Ishikawa (cell line): ENCODE data around the gene AGPAT1.

Source experiments
- CEBPB ChIP-seq: IDR thresholded peaks from 2 replicates; pipeline ENCODE4 v1.6.1; 2012
- CREB1 ChIP-seq: IDR thresholded peaks from 2 replicates; pipeline ENCODE4 v1.6.1; 2012; ENCODE audit warnings: low read depth
- EP300 ChIP-seq: IDR thresholded peaks from 2 replicates; pipeline ENCODE4 v1.6.1; 2012; ENCODE audit warnings: borderline replicate concordance
- NFIC ChIP-seq: IDR thresholded peaks from 2 replicates; pipeline ENCODE4 v1.6.1; 2012
- TCF12 ChIP-seq: IDR thresholded peaks from 2 replicates; pipeline ENCODE4 v1.6.1; 2012; ENCODE audit warnings: low read depth
- TEAD4 ChIP-seq: IDR thresholded peaks from 2 replicates; pipeline ENCODE4 v1.6.1; 2012
- YY1 ChIP-seq: IDR thresholded peaks from 2 replicates; pipeline ENCODE4 v1.6.1; 2012; ENCODE audit warnings: low read depth
- TF ChIP-seq, protein P1 (sequence below): IDR thresholded peaks from 2 replicates; pipeline ENCODE4 v1.6.1; 2012; ENCODE audit warnings: low read depth, mild to moderate bottlenecking
- TF ChIP-seq, protein P2 (sequence below): IDR thresholded peaks from 2 replicates; pipeline ENCODE4 v1.6.1; 2012

DNA sequence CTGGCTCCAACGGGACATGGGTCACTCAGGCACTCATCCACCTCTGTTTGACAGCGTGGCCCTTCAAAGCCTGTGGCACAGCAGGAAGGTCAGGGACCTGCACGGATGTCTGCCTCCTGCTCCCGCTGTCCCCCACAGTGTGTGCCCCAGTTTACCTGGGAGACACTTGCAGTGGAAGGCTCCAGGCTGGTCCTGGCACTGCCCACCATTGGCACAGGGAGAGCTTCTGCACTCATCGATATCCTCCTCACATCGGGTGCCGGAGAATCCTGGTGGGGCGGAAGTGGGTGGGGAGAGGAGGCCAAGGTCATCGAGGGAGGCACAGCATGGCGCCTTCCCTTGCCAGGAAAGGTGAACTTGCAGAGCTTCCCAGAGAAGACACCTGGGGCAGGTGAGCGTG lies 41.1 kb upstream of the AGPAT1 start:
- TF ChIP-seq TCF12 (no peak), TEAD4 (no peak), NFIC (no peak), YY1 (no peak), CEBPB (no peak), CREB1 (no peak), EP300 (no peak)
- TF ChIP-seq, protein P1, sequence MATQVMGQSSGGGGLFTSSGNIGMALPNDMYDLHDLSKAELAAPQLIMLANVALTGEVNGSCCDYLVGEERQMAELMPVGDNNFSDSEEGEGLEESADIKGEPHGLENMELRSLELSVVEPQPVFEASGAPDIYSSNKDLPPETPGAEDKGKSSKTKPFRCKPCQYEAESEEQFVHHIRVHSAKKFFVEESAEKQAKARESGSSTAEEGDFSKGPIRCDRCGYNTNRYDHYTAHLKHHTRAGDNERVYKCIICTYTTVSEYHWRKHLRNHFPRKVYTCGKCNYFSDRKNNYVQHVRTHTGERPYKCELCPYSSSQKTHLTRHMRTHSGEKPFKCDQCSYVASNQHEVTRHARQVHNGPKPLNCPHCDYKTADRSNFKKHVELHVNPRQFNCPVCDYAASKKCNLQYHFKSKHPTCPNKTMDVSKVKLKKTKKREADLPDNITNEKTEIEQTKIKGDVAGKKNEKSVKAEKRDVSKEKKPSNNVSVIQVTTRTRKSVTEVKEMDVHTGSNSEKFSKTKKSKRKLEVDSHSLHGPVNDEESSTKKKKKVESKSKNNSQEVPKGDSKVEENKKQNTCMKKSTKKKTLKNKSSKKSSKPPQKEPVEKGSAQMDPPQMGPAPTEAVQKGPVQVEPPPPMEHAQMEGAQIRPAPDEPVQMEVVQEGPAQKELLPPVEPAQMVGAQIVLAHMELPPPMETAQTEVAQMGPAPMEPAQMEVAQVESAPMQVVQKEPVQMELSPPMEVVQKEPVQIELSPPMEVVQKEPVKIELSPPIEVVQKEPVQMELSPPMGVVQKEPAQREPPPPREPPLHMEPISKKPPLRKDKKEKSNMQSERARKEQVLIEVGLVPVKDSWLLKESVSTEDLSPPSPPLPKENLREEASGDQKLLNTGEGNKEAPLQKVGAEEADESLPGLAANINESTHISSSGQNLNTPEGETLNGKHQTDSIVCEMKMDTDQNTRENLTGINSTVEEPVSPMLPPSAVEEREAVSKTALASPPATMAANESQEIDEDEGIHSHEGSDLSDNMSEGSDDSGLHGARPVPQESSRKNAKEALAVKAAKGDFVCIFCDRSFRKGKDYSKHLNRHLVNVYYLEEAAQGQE, result no peak
- TF ChIP-seq, protein P2, sequence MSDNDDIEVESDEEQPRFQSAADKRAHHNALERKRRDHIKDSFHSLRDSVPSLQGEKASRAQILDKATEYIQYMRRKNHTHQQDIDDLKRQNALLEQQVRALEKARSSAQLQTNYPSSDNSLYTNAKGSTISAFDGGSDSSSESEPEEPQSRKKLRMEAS, result no peak
